Transverse colon (tissue), 4 donors: ENCODE results near the gene SLC35B2. TPM values are rescaled to one million over a fixed set of nuclear protein-coding genes. Genes with fewer than 3 reads are reported as not detected.
A peak's percentile ranks its signal among the peaks of the same experiment; 100 is the strongest.

Experiments used
- DNase-seq: peaks from one replicate; pipeline ENCODE4 v3.0.0-alpha.2; 2019
- H3K27ac ChIP-seq, 4 donors: fragments of 200-600 bp; sonication (generic); 2 replicates each; pipeline ENCODE4 v1.5.1; 2016 to 2018; ENCODE audit warnings: inconsistent platforms in 4 of 4
- H3K27me3 ChIP-seq: fragments of 200-600 bp; sonication (generic); 2 replicates; pipeline ENCODE4 v1.5.1; 2017; ENCODE audit warnings: inconsistent platforms
- H3K36me3 ChIP-seq, 4 donors: fragments of 200-600 bp; sonication (generic); 2 replicates each; pipeline ENCODE4 v1.5.1; 2017 to 2019; ENCODE audit warnings: inconsistent platforms in 4 of 4
- H3K4me1 ChIP-seq, 4 donors: fragments of 200-600 bp; sonication (generic); 2 replicates each; pipeline ENCODE4 v1.5.1; 2017 to 2020; ENCODE audit warnings: inconsistent platforms in 4 of 4
- H3K4me3 ChIP-seq, 4 donors: fragments of 200-600 bp; sonication (generic); 1 replicate in 1 of 4; 2 replicates in 3 of 4; pipeline versions ENCODE4 v1.5.1 to v1.6.1; 2017 to 2019; ENCODE audit warnings: inconsistent platforms in 4 of 4
- H3K9me3 ChIP-seq, 2 donors: fragments of 200-600 bp; sonication (generic); 2 replicates each; pipeline ENCODE4 v1.5.1; 2017 to 2019; ENCODE audit warnings: inconsistent platforms in 2 of 2
- EP300 ChIP-seq: sonication (generic); formaldehyde crosslinking; IDR thresholded peaks from one replicate; pipeline ENCODE4 v1.6.1; 2017; ENCODE audit warnings: antibody characterized with exemption, low read depth
- POLR2A ChIP-seq: fragments of 450-650 bp; IDR thresholded peaks from one replicate; pipeline ENCODE4 v1.6.1; 2016; ENCODE audit warnings: antibody characterized with exemption, mild to moderate bottlenecking, moderate library complexity
- POLR2AphosphoS5 ChIP-seq, 3 donors: sonication (generic); formaldehyde crosslinking; IDR thresholded peaks; one replicate each; pipeline ENCODE4 v1.6.1; 2016; ENCODE audit warnings: antibody characterized with exemption in 3 of 3
- WGBS, 2 donors: methylation state at CpG; one replicate each; pipeline ENCODE4 v1.1.5; 2018; ENCODE audit warnings: low coverage in 1 of 2; 5-methylcytosine and 5-hydroxymethylcytosine counted together
- in situ Hi-C, 4 donors: fragments of 200-750 bp; cut with MboI; loops; one replicate each; pipeline versions ENCODE4 v1.15.0 to v1.15.1; 2017; ENCODE audit warnings: low sequenced_read_pairs in 3 of 4, low pct_ligation_motif_present in 1 of 4, low pct_unique_long_range_greater_than_20kb in 1 of 4
- intact Hi-C: fragments of 100-400 bp; cut with DNase I; formaldehyde crosslinking; loops from one replicate; pipeline ENCODE4 v1.15.1; 2023; ENCODE audit warnings: low total_unique reads
- total RNA-seq, 4 donors: library from RNA; depleted of rRNA; stranded (reverse); fragments of >200 nt; gene quantifications; one replicate each; pipeline ENCODE4 v1.1.0, GENCODE V29; 2016
- TF ChIP-seq, protein P1 (sequence below), 5 experiments: fragments of 200-600 bp in 3 of 5; fragments of 450-650 bp in 2 of 5; sonication (generic) in 3 of 5; IDR thresholded peaks; 1 replicate in 2 of 5; 2 replicates in 3 of 5; pipeline ENCODE4 v1.5.1; 2016 to 2017; ENCODE audit warnings: antibody characterized with exemption in 5 of 5, inconsistent platforms in 3 of 5, mild to moderate bottlenecking in 2 of 5, moderate library complexity in 1 of 5

The SLC35B2 gene
- total RNA-seq, 4 donors from 2014 or later: 9.0 to 36.4 (median 22.5) TPM

DNA sequence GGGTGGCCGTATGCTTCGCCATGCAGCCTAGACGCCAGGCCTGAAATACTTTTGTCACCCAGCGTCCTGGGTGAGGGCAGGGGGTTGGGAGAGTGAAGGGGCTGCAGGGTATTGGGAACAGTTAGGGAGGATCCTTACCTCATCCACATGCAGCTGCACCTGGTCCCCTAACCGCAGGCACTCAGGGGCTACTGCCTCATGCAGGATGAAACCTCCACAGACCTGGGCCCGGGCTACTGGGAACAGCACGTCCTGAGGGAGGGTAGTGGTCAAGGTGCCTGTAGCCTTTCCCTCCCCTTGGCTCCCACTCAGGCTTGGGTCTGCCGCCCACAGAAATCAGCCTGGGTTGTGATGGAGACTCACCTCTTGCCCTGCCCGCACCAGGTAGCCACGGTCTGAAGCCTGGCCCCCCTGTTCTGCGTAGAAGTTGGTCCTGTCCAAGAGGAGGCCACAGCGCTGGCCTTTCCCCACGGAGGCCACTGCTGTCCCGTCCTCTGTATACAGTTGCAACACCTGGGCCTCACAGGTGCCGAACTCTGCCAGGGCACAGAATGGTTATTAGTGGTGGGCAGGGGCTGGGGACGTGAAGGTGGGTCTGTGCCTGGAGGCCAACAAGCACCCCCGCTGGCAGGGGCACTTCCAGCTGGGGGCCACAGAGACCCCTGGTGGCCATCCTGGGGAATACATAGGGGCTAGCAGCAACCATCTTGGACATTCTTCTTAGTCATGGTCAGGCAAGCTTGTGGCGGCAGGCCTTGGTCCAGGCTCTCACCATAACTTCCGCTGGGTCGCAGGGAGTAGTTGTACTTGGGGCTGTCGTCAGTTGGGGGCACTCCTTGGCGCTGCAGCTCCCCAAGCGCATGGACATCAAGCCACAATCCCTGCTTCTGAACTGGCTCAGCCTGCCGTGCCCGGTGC, 47.2 kb upstream of the SLC35B2 start:
- in situ Hi-C loops (no loop called here), intact Hi-C loops (no loop called here)
- H3K4me1 ChIP-seq: no peaks in the 10 kb centered on the region
- 83% methylated on average over 24 of the region's 25 CpGs; no CpG with 5 or more reads in 1 of the 2 donors for WGBS, 2 donors
- no peak for DNase-seq
- H3K27me3 ChIP-seq: no peaks in the 10 kb centered on the region
- H3K36me3 ChIP-seq: peaks cover 0 to 31% (median 11%) of the 10 kb centered on the region in 4 donors
- H3K27ac ChIP-seq: no peak overlapping the region
- no peaks in the 10 kb centered on the region for H3K9me3 ChIP-seq
- no peak overlapping the region for H3K4me3 ChIP-seq
- TF ChIP-seq POLR2AphosphoS5 (IDR thresholded peaks at IDR 0.05) (no peak), EP300 (no peak), POLR2A (no peak)
- TF ChIP-seq, protein P1, sequence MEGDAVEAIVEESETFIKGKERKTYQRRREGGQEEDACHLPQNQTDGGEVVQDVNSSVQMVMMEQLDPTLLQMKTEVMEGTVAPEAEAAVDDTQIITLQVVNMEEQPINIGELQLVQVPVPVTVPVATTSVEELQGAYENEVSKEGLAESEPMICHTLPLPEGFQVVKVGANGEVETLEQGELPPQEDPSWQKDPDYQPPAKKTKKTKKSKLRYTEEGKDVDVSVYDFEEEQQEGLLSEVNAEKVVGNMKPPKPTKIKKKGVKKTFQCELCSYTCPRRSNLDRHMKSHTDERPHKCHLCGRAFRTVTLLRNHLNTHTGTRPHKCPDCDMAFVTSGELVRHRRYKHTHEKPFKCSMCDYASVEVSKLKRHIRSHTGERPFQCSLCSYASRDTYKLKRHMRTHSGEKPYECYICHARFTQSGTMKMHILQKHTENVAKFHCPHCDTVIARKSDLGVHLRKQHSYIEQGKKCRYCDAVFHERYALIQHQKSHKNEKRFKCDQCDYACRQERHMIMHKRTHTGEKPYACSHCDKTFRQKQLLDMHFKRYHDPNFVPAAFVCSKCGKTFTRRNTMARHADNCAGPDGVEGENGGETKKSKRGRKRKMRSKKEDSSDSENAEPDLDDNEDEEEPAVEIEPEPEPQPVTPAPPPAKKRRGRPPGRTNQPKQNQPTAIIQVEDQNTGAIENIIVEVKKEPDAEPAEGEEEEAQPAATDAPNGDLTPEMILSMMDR (IDR thresholded peaks at IDR 0.05): peak; percentile 56 to 76 (median 70)

DNA sequence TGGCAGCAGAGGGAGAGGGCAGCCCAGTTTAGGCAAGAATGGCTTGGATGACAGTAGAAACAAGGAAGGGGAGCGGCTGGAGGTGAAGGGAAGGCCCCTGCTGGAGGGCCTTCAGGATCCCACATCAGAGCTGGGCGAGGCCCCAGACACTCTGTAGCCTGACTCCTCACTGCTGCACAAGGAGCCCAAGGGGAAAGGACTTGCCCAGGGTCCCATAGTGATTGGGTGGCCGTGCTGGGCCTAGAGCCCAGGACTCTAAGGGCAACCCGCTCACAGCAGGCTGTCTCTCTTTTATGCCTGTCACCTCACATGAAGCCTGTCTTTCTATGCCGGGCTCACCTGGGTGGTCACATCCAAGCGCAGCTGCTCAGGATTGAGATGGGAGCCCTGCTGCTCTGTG, 46.5 kb upstream of the SLC35B2 start:
- no peaks in the 10 kb centered on the region for H3K27me3 ChIP-seq
- no peak overlapping the region for H3K27ac ChIP-seq
- no peak for TF ChIP-seq EP300
- TF ChIP-seq POLR2AphosphoS5 (IDR thresholded peaks at IDR 0.05): no peak
- TF ChIP-seq, protein P1 (IDR thresholded peaks at IDR 0.05): no peak
- no peak for TF ChIP-seq POLR2A
- peaks cover 0 to 29% (median 11%) of the 10 kb centered on the region in 4 donors for H3K36me3 ChIP-seq
- H3K4me1 ChIP-seq: no peaks in the 10 kb centered on the region
- DNase-seq: no peak
- no peaks in the 10 kb centered on the region for H3K9me3 ChIP-seq
- in situ Hi-C loops: no loop called here
- intact Hi-C loops: no loop called here
- no peak overlapping the region for H3K4me3 ChIP-seq
- 93% methylated on average over 5 of the region's 6 CpGs; no CpG with 5 or more reads in 1 of the 2 donors for WGBS, 2 donors

DNA sequence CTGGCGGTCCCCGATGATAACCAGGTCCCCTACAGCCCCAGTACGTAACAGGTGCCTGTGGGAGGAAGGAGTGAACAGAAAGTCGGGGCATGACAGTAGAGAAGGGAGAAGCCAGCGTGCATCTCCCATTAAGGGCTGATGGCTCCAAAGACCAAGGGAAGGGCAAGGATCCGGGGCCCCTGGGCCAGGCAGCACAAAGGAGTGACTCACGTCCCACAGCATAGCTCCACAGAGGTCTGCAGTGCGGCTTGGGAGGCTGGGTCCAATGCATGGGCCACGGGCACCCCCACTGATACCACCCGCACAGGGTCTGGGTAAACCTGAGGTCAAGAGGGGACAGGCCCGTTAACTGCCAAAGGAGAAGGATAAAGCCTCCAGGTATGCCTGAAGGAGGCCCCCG, 45.5 kb upstream of the SLC35B2 start:
- WGBS, 2 donors: 95% methylated on average over 12 of the region's 12 CpGs; no CpG with 5 or more reads in 1 of the 2 donors
- TF ChIP-seq, protein P1 (IDR thresholded peaks at IDR 0.05): no peak
- no peak overlapping the region for H3K27ac ChIP-seq
- H3K4me3 ChIP-seq: no peak overlapping the region
- peaks cover 0 to 5% (median 3%) of the 10 kb centered on the region in 4 donors for H3K4me1 ChIP-seq
- peaks cover 0 to 29% (median 11%) of the 10 kb centered on the region in 4 donors for H3K36me3 ChIP-seq
- in situ Hi-C loops (no loop called here), intact Hi-C loops (no loop called here)
- no peaks in the 10 kb centered on the region for H3K9me3 ChIP-seq
- no peak for DNase-seq
- peaks cover 7% of the 10 kb centered on the region for H3K27me3 ChIP-seq

DNA sequence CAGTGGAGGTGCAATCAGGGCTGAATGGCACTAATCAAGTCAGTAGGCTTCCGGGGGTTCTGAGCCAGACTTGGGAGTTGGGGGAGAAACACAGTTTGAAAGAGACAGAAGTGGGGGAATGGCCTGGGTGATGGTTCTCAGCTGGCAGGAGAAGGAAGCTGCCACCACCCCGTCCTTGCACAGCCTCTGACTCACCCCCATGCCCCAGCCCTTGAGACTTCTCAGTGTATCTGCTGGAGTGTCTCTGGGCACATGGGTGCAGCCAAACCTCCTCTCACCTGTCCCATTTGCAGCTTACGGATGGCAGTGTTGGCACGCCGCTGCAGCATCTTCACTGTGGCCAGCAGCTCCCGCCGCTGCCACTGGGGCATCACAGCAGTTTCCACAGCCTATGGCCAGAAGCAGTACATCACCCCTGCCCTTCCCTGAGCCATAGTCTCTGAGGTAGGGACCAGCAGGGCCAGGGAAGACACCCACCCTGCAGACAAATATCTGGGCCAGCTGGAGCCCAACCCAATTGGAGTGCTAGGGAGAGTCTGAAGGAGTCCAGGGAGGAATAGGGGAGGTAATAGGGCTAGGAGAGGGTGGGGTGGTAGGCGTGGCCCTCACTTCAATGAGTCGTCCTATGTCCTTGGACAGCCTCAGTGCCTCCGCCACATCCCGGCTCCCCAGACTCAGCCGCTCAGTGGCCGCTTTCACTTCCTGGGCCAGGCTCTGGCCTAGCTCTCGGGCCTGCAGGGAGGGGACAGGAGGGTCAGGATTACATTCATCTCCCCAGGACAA, 44.6 kb upstream of the SLC35B2 start:
- intact Hi-C loops (no loop called here), in situ Hi-C loops (no loop called here)
- Histone ChIP-seq H3K9me3 (no peaks in the 10 kb centered on the region), H3K36me3 (peaks cover 0 to 29% (median 11%) of the 10 kb centered on the region in 4 donors), H3K27me3 (peaks cover 16% of the 10 kb centered on the region), H3K4me1 (peaks cover 6 to 14% (median 12%) of the 10 kb centered on the region in 4 donors), H3K27ac (no peak overlapping the region), H3K4me3 (no peak overlapping the region)
- no peak for TF ChIP-seq POLR2A
- DNase-seq: no peak
- WGBS, 2 donors: 86 to 100% methylated on average over 1 to 10 of the region's 14 CpGs
